ENCODE data around the gene MPZL3.

GRCh38 chr11:118215765-118216164 lies 36.4 kb downstream of the MPZL3 start:
- TF ChIP-seq CTCF (IDR thresholded peaks at IDR 0.05; ENCODE audit: poor library complexity): no peak
- no peak for TF ChIP-seq EZH2 (IDR thresholded peaks at IDR 0.05; ENCODE audit: borderline replicate concordance)

All from hepatocyte (in vitro differentiated cells).